Fibroblast of lung (primary cell): ENCODE measurements around the gene OOSP3. TPM values are rescaled to one million over a fixed set of nuclear protein-coding genes. Genes with fewer than 3 reads are reported as not detected.
"Not testable (repeated sequence)": the region's sequence is repeated elsewhere in the genome, so short reads cannot be mapped to it uniquely, and the experiment has no call there.

Source experiments
- DNase-seq, 2 donors: peaks; one replicate each; pipeline versions ENCODE4 v3.0.0 to v3.0.0-alpha.2; 2010; ENCODE audit warnings: low read depth in 2 of 2
- H2AFZ ChIP-seq: 2 replicates; pipeline ENCODE4 v1.5.1; 2012; ENCODE audit warnings: low read length, control low read depth, inconsistent platforms
- H3K27ac ChIP-seq: 2 replicates; pipeline ENCODE4 v1.5.1; 2011; ENCODE audit warnings: low read length, control low read depth; ENCODE audit not compliant: insufficient read depth
- H3K27me3 ChIP-seq: 2 replicates; pipeline ENCODE4 v1.5.1; 2011; ENCODE audit warnings: mild to moderate bottlenecking, low read length; ENCODE audit not compliant: control insufficient read depth, insufficient read depth
- H3K36me3 ChIP-seq: 2 replicates; pipeline ENCODE4 v1.5.1; 2011; ENCODE audit warnings: low read length; ENCODE audit not compliant: control insufficient read depth, insufficient read depth
- H3K4me1 ChIP-seq: 2 replicates; pipeline ENCODE4 v1.5.1; 2011; ENCODE audit warnings: low read length; ENCODE audit not compliant: control insufficient read depth, insufficient read depth; ENCODE audit errors: extremely low read depth
- H3K4me2 ChIP-seq: 2 replicates; pipeline ENCODE4 v1.5.1; 2011; ENCODE audit warnings: low read length, control low read depth; ENCODE audit not compliant: insufficient read depth; ENCODE audit errors: extremely low read depth
- H3K4me3 ChIP-seq, 4 experiments: fragments of 200-600 bp in 1 of 4; sonication (generic) in 1 of 4; replicated peaks in 1 of 4; 2 replicates each; pipeline ENCODE4 v1.5.1; 2011 to 2016; ENCODE audit warnings: low read length in 4 of 4, low read depth in 3 of 4, mild to moderate bottlenecking in 3 of 4, control low read depth in 2 of 4, inconsistent platforms in 1 of 4, mixed read lengths in 1 of 4; ENCODE audit not compliant: insufficient read depth in 1 of 4; ENCODE audit errors: control extremely low read depth in 1 of 4
- H3K79me2 ChIP-seq: 2 replicates; pipeline ENCODE4 v1.5.1; 2012; ENCODE audit warnings: mild to moderate bottlenecking, low read length, inconsistent platforms; ENCODE audit not compliant: control insufficient read depth, insufficient read depth
- H3K9ac ChIP-seq: 2 replicates; pipeline ENCODE4 v1.5.1; 2011; ENCODE audit warnings: mild to moderate bottlenecking, low read length, control low read depth; ENCODE audit not compliant: insufficient read depth
- H3K9me3 ChIP-seq: 2 replicates; pipeline ENCODE4 v1.5.1; 2012; ENCODE audit warnings: low read depth, low read length; ENCODE audit not compliant: control insufficient read depth, insufficient read depth
- H4K20me1 ChIP-seq: 2 replicates; pipeline ENCODE4 v1.5.1; 2011; ENCODE audit warnings: low read length; ENCODE audit not compliant: control insufficient read depth, insufficient read depth; ENCODE audit errors: extremely low read depth
- CTCF ChIP-seq, 2 donors: IDR thresholded peaks in 1 of 2; conservative IDR thresholded peaks in 1 of 2; 1 replicate in 1 of 2; 2 replicates in 1 of 2; pipeline ENCODE4 v1.5.1; 2011 to 2012; ENCODE audit warnings: low read length in 2 of 2, control low read depth in 1 of 2, inconsistent platforms in 1 of 2, low read depth in 1 of 2, mild to moderate bottlenecking in 1 of 2
- EZH2 ChIP-seq: IDR thresholded peaks from 2 replicates; pipeline ENCODE4 v1.5.1; 2012; ENCODE audit warnings: low read length, control low read depth, mild to moderate bottlenecking; ENCODE audit errors: missing control alignments
- polyA plus RNA-seq, 2 donors: library from polyadenylated mRNA; depleted of rRNA in 1 of 2; stranded (reverse) in 1 of 2; unstranded in 1 of 2; fragments of >200 nt; gene quantifications; 2 replicates each; pipeline ENCODE4 v1.2.1, GENCODE V29; 2011 to 2012; ENCODE audit warnings: missing spikeins in 1 of 2
- total RNA-seq: library from RNA; depleted of rRNA; stranded (reverse); fragments of >200 nt; gene quantifications from 2 replicates; pipeline ENCODE4 v1.2.1, GENCODE V29; 2014

Gene OOSP3
- total and polyA plus RNA-seq, 2 donors (not counting 1 experiment from before 2014, with no cell fraction given), result not detected

DNA sequence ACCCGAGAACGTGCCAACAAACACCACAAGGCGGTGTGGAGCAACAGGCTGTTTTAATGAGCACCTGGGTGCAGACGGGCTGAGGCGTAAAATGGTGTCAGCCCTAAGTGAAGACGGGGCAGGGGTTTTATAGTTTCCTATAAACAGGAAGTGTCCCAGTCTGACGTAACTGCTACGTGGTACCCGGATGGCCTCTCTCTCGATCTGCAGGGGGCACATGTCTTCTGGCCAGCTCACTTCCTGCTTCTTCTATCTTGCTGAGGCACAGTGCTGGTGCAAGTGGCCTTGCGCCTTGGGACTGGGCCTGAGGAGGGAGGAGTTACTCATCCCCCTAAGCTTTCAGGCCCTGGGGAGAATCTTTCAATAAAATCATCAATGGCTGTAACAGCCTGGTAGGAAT, 20.9 kb downstream of the OOSP3 start:
- H3K9ac ChIP-seq, result no peak overlapping the region
- no peaks in the 10 kb centered on the region for H3K27me3 ChIP-seq
- H3K9me3 ChIP-seq, result no peaks in the 10 kb centered on the region
- TF ChIP-seq EZH2, result no peak
- no peak for TF ChIP-seq CTCF (conservative IDR thresholded peaks at IDR 0.05 in 1 of 2, IDR thresholded peaks at IDR 0.05 in 1 of 2; ENCODE audit: low read depth in 1 of 2, low read length in 2 of 2)
- no peaks in the 10 kb centered on the region for H3K36me3 ChIP-seq
- no peak overlapping the region for H3K27ac ChIP-seq
- no peak overlapping the region for H2AFZ ChIP-seq
- H3K4me2 ChIP-seq, result no peak overlapping the region
- no peaks in the 10 kb centered on the region for H4K20me1 ChIP-seq
- no peaks in the 10 kb centered on the region for H3K79me2 ChIP-seq
- H3K4me3 ChIP-seq, result no peak overlapping the region
- H3K4me1 ChIP-seq, result no peaks in the 10 kb centered on the region
- DNase-seq, result no peak

GRCh38 chr11:59900366-59901126, 22.0 kb downstream of the OOSP3 start:
- H3K27me3 ChIP-seq, result no peaks in the 10 kb centered on the region
- no peak overlapping the region for H2AFZ ChIP-seq
- H3K27ac ChIP-seq, result no peak overlapping the region
- no peak overlapping the region for H3K4me2 ChIP-seq
- H3K4me1 ChIP-seq, result no peaks in the 10 kb centered on the region
- H3K36me3 ChIP-seq, result no peaks in the 10 kb centered on the region
- no peaks in the 10 kb centered on the region for H4K20me1 ChIP-seq
- no peak for DNase-seq
- TF ChIP-seq EZH2, result no peak
- TF ChIP-seq CTCF (conservative IDR thresholded peaks at IDR 0.05 in 1 of 2, IDR thresholded peaks at IDR 0.05 in 1 of 2; ENCODE audit: low read depth in 1 of 2, low read length in 2 of 2), result no peak
- H3K9me3 ChIP-seq, result no peaks in the 10 kb centered on the region
- H3K9ac ChIP-seq, result no peak overlapping the region
- H3K79me2 ChIP-seq, result no peaks in the 10 kb centered on the region
- H3K4me3 ChIP-seq, result no peak overlapping the region

DNA sequence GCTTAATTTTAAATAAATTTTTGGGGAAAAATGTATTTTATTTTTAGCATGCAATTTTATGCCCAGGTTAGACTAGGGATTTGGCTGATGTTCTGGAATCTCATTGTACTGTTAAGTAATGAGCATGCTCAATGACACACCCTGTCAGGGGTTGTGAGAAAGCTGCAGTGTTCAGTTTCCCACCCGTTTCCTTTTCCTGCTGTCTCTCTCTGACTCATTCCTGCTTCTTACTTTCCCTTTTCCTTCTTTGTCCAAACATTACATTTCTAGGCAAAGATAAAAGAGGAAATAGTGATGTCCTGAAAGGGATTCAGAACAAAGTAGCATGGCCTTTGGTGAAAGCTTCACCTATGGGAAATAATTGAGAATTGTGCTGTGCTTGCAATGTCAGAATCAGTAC, 22.7 kb downstream of the OOSP3 start:
- no peaks in the 10 kb centered on the region for H4K20me1 ChIP-seq
- DNase-seq, result peak in 1 of 2 donors; percentile 37
- no peaks in the 10 kb centered on the region for H3K27me3 ChIP-seq
- no peaks in the 10 kb centered on the region for H3K4me1 ChIP-seq
- H3K4me3 ChIP-seq, result no peak overlapping the region
- no peaks in the 10 kb centered on the region for H3K9me3 ChIP-seq
- no peak overlapping the region for H3K4me2 ChIP-seq
- no peaks in the 10 kb centered on the region for H3K36me3 ChIP-seq
- no peak overlapping the region for H2AFZ ChIP-seq
- H3K9ac ChIP-seq, result no peak overlapping the region
- H3K79me2 ChIP-seq, result no peaks in the 10 kb centered on the region
- H3K27ac ChIP-seq, result no peak overlapping the region
- TF ChIP-seq EZH2 (no peak), CTCF (conservative IDR thresholded peaks at IDR 0.05 in 1 of 2, IDR thresholded peaks at IDR 0.05 in 1 of 2; ENCODE audit: low read depth in 1 of 2, low read length in 2 of 2) (no peak)

- not testable (repeated sequence) for H3K4me1 ChIP-seq, H3K9ac ChIP-seq, H3K9me3 ChIP-seq, H3K4me2 ChIP-seq, H2AFZ ChIP-seq, H3K79me2 ChIP-seq, H3K4me3 ChIP-seq, DNase-seq, H3K27me3 ChIP-seq, H3K36me3 ChIP-seq, H4K20me1 ChIP-seq, H3K27ac ChIP-seq
Observed at GRCh38 chr11:59903569-59903968, 25.0 kb downstream of the OOSP3 start.
